Psoas muscle (tissue), 8 donors: ENCODE data around the gene TYW5. TPM values are rescaled to one million over a fixed set of nuclear protein-coding genes. Genes with fewer than 3 reads are reported as not detected.

Experiments
- ATAC-seq, 4 donors: fragments of 200-7000 bp; cut with Tn5 transposase; one replicate each; pipeline ENCODE4 v1.9.1; 2020; ENCODE audit warnings: moderate library complexity in 3 of 4, mild to moderate bottlenecking in 2 of 4
- DNase-seq, 2 donors: peaks; one replicate each; pipeline ENCODE4 v3.0.0-alpha.2; 2020
- H3K27ac ChIP-seq: fragments of 200-600 bp; one replicate; pipeline ENCODE4 v1.8.0; 2022
- H3K27me3 ChIP-seq, 3 donors: fragments of 200-600 bp in 1 of 3; one replicate each; pipeline versions ENCODE4 v1.6.1 to v1.8.0; 2013 to 2022; ENCODE audit warnings: low read length in 2 of 3, mild to moderate bottlenecking in 2 of 3, moderate library complexity in 1 of 3; ENCODE audit not compliant: insufficient read depth in 3 of 3
- H3K36me3 ChIP-seq, 2 donors: fragments of 200-600 bp in 1 of 2; one replicate each; pipeline versions ENCODE4 v1.6.1 to v1.8.0; 2013 to 2022; ENCODE audit warnings: low read depth in 1 of 2, mild to moderate bottlenecking in 1 of 2, moderate library complexity in 1 of 2; ENCODE audit not compliant: insufficient read depth in 1 of 2
- H3K4me1 ChIP-seq: fragments of 200-600 bp; one replicate; pipeline ENCODE4 v1.8.0; 2022
- H3K4me3 ChIP-seq: fragments of 200-600 bp; one replicate; pipeline ENCODE4 v1.8.0; 2022; ENCODE audit warnings: mild to moderate bottlenecking
- H3K9me3 ChIP-seq: fragments of 200-600 bp; one replicate; pipeline ENCODE4 v1.8.0; 2022
- WGBS, 3 donors: extraction: QIAGEN DNeasy Blood & Tissue Kit; methylation state at CpG; one replicate each; pipeline versions ENCODE4 v1.1.6 to v1.1.7; 2013; 5-methylcytosine and 5-hydroxymethylcytosine counted together
- intact Hi-C, 2 donors: fragments of 100-400 bp; cut with DNase I; formaldehyde crosslinking; loops; one replicate each; pipeline versions ENCODE4 v1.11.0 to v1.14.2; 2022
- polyA plus RNA-seq, 3 donors: library from polyadenylated mRNA; stranded (reverse); fragments of 200-250 nt; gene quantifications; one replicate each; pipeline ENCODE4 v1.2.3, GENCODE V29; 2013
- total RNA-seq, 4 donors: library from RNA; stranded (reverse); fragmentation: NEBNext Ultra II Directional in 2 of 4; extraction: Animal tissue kit (Norgen Biotek cat#: 25700) in 2 of 4; gene quantifications; one replicate each; pipeline versions ENCODE4 v1.2.1 to v1.2.4, GENCODE V29; 2021 to 2023
- TF ChIP-seq, protein P1 (sequence below): fragments of 200-600 bp; IDR thresholded peaks from one replicate; pipeline ENCODE4 v1.8.0; 2022; ENCODE audit warnings: antibody characterized with exemption
- donor health status: healthy with polysubstance abuse.
- donor health status: DM: no; HTN: no; CAD: no; lungs with moderate emphysema.
- donor health status: Bipolar disorder and iron deficiency.
- donor health status: healthy.
- donor health status: DM: yes; HTN: yes; CAD: no.
- donor health status: DM: no; HTN: no; CAD: no.
- donor health status: DM: no; HTN: no; CAD: no.
- donor health status: DM: yes; HTN: yes; CAD: no.

The TYW5 gene
- total and polyA plus RNA-seq, 7 donors, result 2.3 to 6.0 (median 3.3) TPM

GRCh38 chr2:199989822-199990221, 34.5 kb upstream of the TYW5 start:
- WGBS, 3 donors, result 96 to 97% (median 96%) methylated on average over 5 of the region's 5 CpGs
- Histone ChIP-seq H3K27ac (no peak overlapping the region), H3K9me3 (no peaks in the 10 kb centered on the region), H3K4me1 (no peaks in the 10 kb centered on the region), H3K4me3 (no peak overlapping the region), H3K27me3 (no peaks in the 10 kb centered on the region), H3K36me3 (no peaks in the 10 kb centered on the region)
- intact Hi-C loops, result loop anchor here (10.0 kb wide), 2 partner anchors 315 to 1995 kb away; partner anchors contain the start of gene SPATS2L (in 1 of the 2)
- TF ChIP-seq, protein P1, sequence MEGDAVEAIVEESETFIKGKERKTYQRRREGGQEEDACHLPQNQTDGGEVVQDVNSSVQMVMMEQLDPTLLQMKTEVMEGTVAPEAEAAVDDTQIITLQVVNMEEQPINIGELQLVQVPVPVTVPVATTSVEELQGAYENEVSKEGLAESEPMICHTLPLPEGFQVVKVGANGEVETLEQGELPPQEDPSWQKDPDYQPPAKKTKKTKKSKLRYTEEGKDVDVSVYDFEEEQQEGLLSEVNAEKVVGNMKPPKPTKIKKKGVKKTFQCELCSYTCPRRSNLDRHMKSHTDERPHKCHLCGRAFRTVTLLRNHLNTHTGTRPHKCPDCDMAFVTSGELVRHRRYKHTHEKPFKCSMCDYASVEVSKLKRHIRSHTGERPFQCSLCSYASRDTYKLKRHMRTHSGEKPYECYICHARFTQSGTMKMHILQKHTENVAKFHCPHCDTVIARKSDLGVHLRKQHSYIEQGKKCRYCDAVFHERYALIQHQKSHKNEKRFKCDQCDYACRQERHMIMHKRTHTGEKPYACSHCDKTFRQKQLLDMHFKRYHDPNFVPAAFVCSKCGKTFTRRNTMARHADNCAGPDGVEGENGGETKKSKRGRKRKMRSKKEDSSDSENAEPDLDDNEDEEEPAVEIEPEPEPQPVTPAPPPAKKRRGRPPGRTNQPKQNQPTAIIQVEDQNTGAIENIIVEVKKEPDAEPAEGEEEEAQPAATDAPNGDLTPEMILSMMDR, result no peak
- ATAC-seq, result no peak
- no peak for DNase-seq

GRCh38 chr2:199988151-199988550, 32.9 kb upstream of the TYW5 start:
- 32 to 36% (median 35%) methylated on average over 7 of the region's 7 CpGs for WGBS, 3 donors
- Histone ChIP-seq H3K36me3 (no peaks in the 10 kb centered on the region), H3K27ac (no peak overlapping the region), H3K27me3 (no peaks in the 10 kb centered on the region), H3K9me3 (no peaks in the 10 kb centered on the region), H3K4me1 (no peaks in the 10 kb centered on the region), H3K4me3 (no peak overlapping the region)
- TF ChIP-seq, protein P1, result no peak
- DNase-seq (no peak), ATAC-seq (no peak)
- intact Hi-C loops, result loop anchor here (10.0 kb wide), 2 partner anchors 317 to 1997 kb away; partner anchors contain the start of gene SPATS2L (in 1 of the 2)

GRCh38 chr2:199987586-199987985, 32.3 kb upstream of the TYW5 start:
- no peaks in the 10 kb centered on the region for H3K4me1 ChIP-seq
- H3K27ac ChIP-seq, result no peak overlapping the region
- 52 to 65% (median 59%) methylated on average over 2 of the region's 2 CpGs for WGBS, 3 donors
- TF ChIP-seq, protein P1, result no peak
- no peak for ATAC-seq
- H3K9me3 ChIP-seq, result no peaks in the 10 kb centered on the region
- H3K27me3 ChIP-seq, result no peaks in the 10 kb centered on the region
- H3K36me3 ChIP-seq, result no peaks in the 10 kb centered on the region
- no peak overlapping the region for H3K4me3 ChIP-seq
- intact Hi-C loops, result loop anchor here (10.0 kb wide), 2 partner anchors 317 to 1997 kb away; partner anchors contain the start of gene SPATS2L (in 1 of the 2)
- DNase-seq, result no peak

DNA sequence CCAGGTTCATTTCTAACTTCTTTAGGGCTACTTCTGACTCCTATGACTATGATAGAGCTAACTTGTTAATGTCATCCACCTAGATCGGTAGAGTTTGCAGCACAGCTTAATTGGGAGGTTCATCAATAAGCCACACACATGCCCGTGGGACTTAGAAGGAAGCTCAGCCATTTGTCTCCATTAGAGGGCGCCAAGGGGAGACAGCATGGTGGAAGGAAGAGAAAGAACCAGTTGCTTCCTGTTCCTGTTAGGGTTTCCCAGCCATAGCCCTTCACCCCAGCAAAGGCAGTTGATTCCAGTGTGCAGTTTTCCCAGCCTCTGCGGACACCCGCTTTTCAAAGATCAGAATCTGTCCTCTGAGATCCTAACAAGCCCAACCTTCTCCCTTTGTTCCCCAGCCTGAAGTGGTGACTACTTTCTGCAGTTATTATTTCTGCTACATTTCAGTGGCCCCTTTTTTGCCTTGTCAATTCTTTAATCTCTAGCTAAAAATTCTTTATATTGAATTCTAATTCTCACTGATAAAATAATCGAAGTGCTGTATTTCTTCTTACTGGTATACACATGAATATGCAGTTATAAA, 30.4 kb upstream of the TYW5 start:
- intact Hi-C loops, result loop anchor here (10.0 kb wide), 2 partner anchors 319 to 1999 kb away; partner anchors contain the start of gene SPATS2L (in 1 of the 2)
- Histone ChIP-seq H3K9me3 (no peaks in the 10 kb centered on the region), H3K27ac (no peak overlapping the region), H3K27me3 (no peaks in the 10 kb centered on the region), H3K36me3 (no peaks in the 10 kb centered on the region), H3K4me3 (no peak overlapping the region), H3K4me1 (no peaks in the 10 kb centered on the region)
- 74 to 76% (median 74%) methylated on average over 6 of the region's 6 CpGs for WGBS, 3 donors
- peak; percentile 49 to 81 (median 62) for ATAC-seq
- TF ChIP-seq, protein P1, result peak; percentile 59
- DNase-seq, result peak; percentile 28 to 55
